Endothelial cell of umbilical vein (primary cell): ENCODE data around the gene YAP1. TPM values are rescaled to one million over a fixed set of nuclear protein-coding genes. Genes with fewer than 3 reads are reported as not detected.

Experiments
- BruUV-seq: library from RNA; stranded (reverse); fragments of 400-500 nt; replicated peaks from 2 replicates; lab custom pipeline; 2021; lab: Mats Ljungman, UMichigan
- CTCF ChIA-PET: fragments of 300-600, 350-600 bp; sonication (Branson Sonifier 250); formaldehyde crosslinking; loops from one replicate; lab custom pipeline; 2021; ENCODE audit warnings: antibody characterized with exemption, inconsistent platforms; lab: Charles Lee
- POLR2A ChIA-PET: fragments of 300-600, 350-600 bp; sonication (Branson Sonifier 250); formaldehyde crosslinking; loops from one replicate; lab custom pipeline; 2021; ENCODE audit warnings: antibody characterized with exemption, inconsistent platforms; lab: Charles Lee
- DNase-seq: peaks from one replicate; pipeline ENCODE4 v3.0.0-alpha.2; 2011; ENCODE audit warnings: low read depth, low spot score
- FAIRE-seq: peaks from 2 replicates; lab custom pipeline; 2011; peaks lifted over from hg19 to GRCh38; lab: Jason Lieb, UNC
- H2AFZ ChIP-seq: 2 replicates; pipeline ENCODE4 v1.6.0; 2012; ENCODE audit warnings: low read depth, low read length, control low read depth, inconsistent platforms
- H3K27ac ChIP-seq: 2 replicates; pipeline ENCODE4 v1.5.1; 2011; ENCODE audit warnings: low read depth, mild to moderate bottlenecking, control low read depth, low read length, moderate library complexity; ENCODE audit not compliant: insufficient read depth
- H3K27me3 ChIP-seq, 2 experiments: 2 replicates each; pipeline versions ENCODE4 v1.6.0 to v1.6.1; 2011; ENCODE audit warnings: low read length in 2 of 2, mixed read lengths in 1 of 2; ENCODE audit not compliant: control insufficient read depth in 2 of 2, insufficient read depth in 2 of 2
- H3K36me3 ChIP-seq, 2 experiments: 2 replicates in 1 of 2; 3 replicates in 1 of 2; pipeline ENCODE4 v1.5.1; 2011; ENCODE audit warnings: low read length in 2 of 2, mild to moderate bottlenecking in 1 of 2, moderate library complexity in 1 of 2; ENCODE audit not compliant: control insufficient read depth in 2 of 2, insufficient read depth in 2 of 2; ENCODE audit errors: extremely low read depth in 1 of 2
- H3K4me1 ChIP-seq: 3 replicates; pipeline ENCODE4 v1.5.1; 2011; ENCODE audit warnings: mild to moderate bottlenecking, low read length; ENCODE audit not compliant: control insufficient read depth, insufficient read depth; ENCODE audit errors: extremely low read depth
- H3K4me2 ChIP-seq: 2 replicates; pipeline ENCODE4 v1.6.1; 2011; ENCODE audit warnings: low read length, control low read depth, mixed read lengths; ENCODE audit not compliant: insufficient read depth
- H3K4me3 ChIP-seq, 3 experiments: fragments of 200-600 bp in 1 of 3; sonication (generic), shearing (Covaris generic) in 1 of 3; replicated peaks in 1 of 3; 2 replicates each; pipeline ENCODE4 v1.5.1; 2011 to 2016; ENCODE audit warnings: control low read depth in 3 of 3, low read length in 3 of 3, mild to moderate bottlenecking in 2 of 3, inconsistent platforms in 1 of 3, low read depth in 1 of 3, moderate library complexity in 1 of 3; ENCODE audit not compliant: insufficient read depth in 1 of 3
- H3K79me2 ChIP-seq: 2 replicates; pipeline ENCODE4 v1.6.0; 2012; ENCODE audit warnings: low read length, inconsistent platforms; ENCODE audit not compliant: control insufficient read depth, insufficient read depth
- H3K9ac ChIP-seq: replicated peaks from 2 replicates; pipeline ENCODE3; 2011; ENCODE audit warnings: low read length, control low read depth; ENCODE audit not compliant: insufficient read depth; ENCODE audit errors: extremely low read depth
- H3K9me1 ChIP-seq: replicated peaks from 3 replicates; pipeline ENCODE4 v1.6.0; 2011; ENCODE audit warnings: mild to moderate bottlenecking, low read length; ENCODE audit not compliant: control insufficient read depth, insufficient read depth; ENCODE audit errors: extremely low read depth
- H3K9me3 ChIP-seq: replicated peaks from 2 replicates; pipeline ENCODE4 v1.5.1; 2012; ENCODE audit warnings: low read length, inconsistent platforms; ENCODE audit not compliant: control insufficient read depth, insufficient read depth
- H4K20me1 ChIP-seq: replicated peaks from 2 replicates; pipeline ENCODE3; 2011; ENCODE audit warnings: mild to moderate bottlenecking, low read length; ENCODE audit not compliant: control insufficient read depth, insufficient read depth; ENCODE audit errors: extremely low read depth
- EZH2 ChIP-seq: IDR thresholded peaks from 2 replicates; pipeline ENCODE4 v1.6.1; 2012; ENCODE audit warnings: borderline replicate concordance, low read depth, mild to moderate bottlenecking, moderate library complexity, low read length, inconsistent platforms; ENCODE audit not compliant: severe bottlenecking
- FOS ChIP-seq: IDR thresholded peaks from 2 replicates; pipeline ENCODE4 v1.6.1; 2011; ENCODE audit warnings: mild to moderate bottlenecking, low read length, moderate library complexity, borderline replicate concordance; ENCODE audit not compliant: insufficient read depth
- GATA2 ChIP-seq: IDR thresholded peaks from 2 replicates; pipeline ENCODE4 v1.7.0; 2011; ENCODE audit warnings: low read depth, mild to moderate bottlenecking, moderate library complexity, mixed read lengths, low read length; ENCODE audit not compliant: insufficient read length, insufficient read depth
- JUN ChIP-seq: IDR thresholded peaks from 2 replicates; pipeline ENCODE4 v1.6.1; 2011; ENCODE audit warnings: borderline replicate concordance, low read depth; ENCODE audit not compliant: insufficient read length, insufficient read depth
- MYC ChIP-seq: IDR thresholded peaks from one replicate; pipeline ENCODE4 v1.6.1; 2011; ENCODE audit warnings: mild to moderate bottlenecking, low read depth, low read length
- POLR2A ChIP-seq: IDR thresholded peaks from 2 replicates; pipeline ENCODE4 v1.6.1; 2012; ENCODE audit warnings: low read depth, mild to moderate bottlenecking, control low read depth, low read length
- POLR2AphosphoS5 ChIP-seq: IDR thresholded peaks from 2 replicates; pipeline ENCODE4 v1.6.1; 2012; ENCODE audit warnings: low read depth, mild to moderate bottlenecking, control low read depth, low read length, moderate library complexity; ENCODE audit not compliant: insufficient read depth
- dilution Hi-C: fragments of 300-500 bp; cut with MboI; formaldehyde crosslinking; loops from one replicate; pipeline ENCODE4 v1.15.0; 2019; ENCODE audit warnings: low sequenced_read_pairs; ENCODE audit not compliant: extremely low pct_ligation_motif_present
- intact Hi-C: fragments of 100-400 bp; cut with micrococcal nuclease; formaldehyde crosslinking; loops from one replicate; pipeline ENCODE4 v1.10.0; 2022
- polyA plus RNA-seq, 4 experiments: library from polyadenylated mRNA; depleted of rRNA in 3 of 4; stranded (reverse) in 3 of 4; unstranded in 1 of 4; fragments of >200 nt; gene quantifications; 2 replicates each; pipeline versions ENCODE4 v1.2.1 to v1.2.3, GENCODE V29; 2011 to 2012; ENCODE audit warnings: missing spikeins in 1 of 4
- total RNA-seq: library from RNA; stranded (reverse); gene quantifications from 2 replicates; pipeline ENCODE4 v1.2.3, GENCODE V29; 2021
- TF ChIP-seq, protein P1 (sequence below): IDR thresholded peaks from 2 replicates; pipeline ENCODE4 v1.6.1; 2011; ENCODE audit not compliant: insufficient read depth, insufficient read length
- TF ChIP-seq, protein P2 (sequence below), 2 donors: IDR thresholded peaks; 1 replicate in 1 of 2; 2 replicates in 1 of 2; pipeline ENCODE4 v1.5.1; 2011; ENCODE audit warnings: low read length in 2 of 2, mild to moderate bottlenecking in 2 of 2, moderate library complexity in 2 of 2, control low read depth in 1 of 2, inconsistent platforms in 1 of 2, low read depth in 1 of 2; ENCODE audit not compliant: insufficient read depth in 1 of 2; ENCODE audit errors: extremely low read depth in 1 of 2

Gene YAP1
- total and polyA plus RNA-seq, 2 donors (not counting 3 experiments of a cell fraction or from before 2014, with no cell fraction given): 32.6 to 48.9 TPM

DNA sequence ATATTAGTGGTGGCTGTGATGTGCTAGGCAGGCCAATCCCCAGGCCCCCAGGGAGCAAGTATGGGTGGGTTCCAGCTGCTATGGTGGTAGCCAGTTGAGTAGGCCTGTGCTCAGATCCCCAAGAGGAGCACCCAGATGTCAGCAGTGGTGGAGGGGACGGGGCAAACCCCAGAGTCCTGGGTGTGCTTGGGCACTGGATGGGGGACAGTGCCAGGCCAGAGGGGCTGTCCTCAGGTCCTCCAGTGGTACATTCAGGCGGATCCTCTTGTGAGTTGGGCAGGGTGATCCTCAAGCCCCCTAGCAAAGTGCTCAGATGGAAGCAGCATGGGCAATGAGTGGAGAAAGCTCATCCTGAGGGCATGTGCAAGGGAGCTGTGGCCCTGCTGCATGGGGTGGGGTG is 37.0 kb upstream of the YAP1 start:
- no peak for FAIRE-seq
- H3K9me3 ChIP-seq: no peaks in the 10 kb centered on the region
- no peak for DNase-seq
- no peaks in the 10 kb centered on the region for H3K9me1 ChIP-seq
- POLR2A ChIA-PET: no interaction called here
- H3K27me3 ChIP-seq: peaks cover 0 to 4% of the 10 kb centered on the region in 2 experiments
- no peak overlapping the region for H3K4me2 ChIP-seq
- H3K36me3 ChIP-seq: no peaks in the 10 kb centered on the region
- no peak overlapping the region for H3K9ac ChIP-seq
- dilution Hi-C loops (no loop called here), intact Hi-C loops (no loop called here)
- no peaks in the 10 kb centered on the region for H4K20me1 ChIP-seq
- H3K4me3 ChIP-seq: no peak overlapping the region
- BruUV-seq: no TSS peak
- TF ChIP-seq GATA2 (no peak), FOS (no peak), JUN (no peak), POLR2A (no peak), POLR2AphosphoS5 (no peak), EZH2 (no peak), MYC (no peak)
- TF ChIP-seq, protein P1, sequence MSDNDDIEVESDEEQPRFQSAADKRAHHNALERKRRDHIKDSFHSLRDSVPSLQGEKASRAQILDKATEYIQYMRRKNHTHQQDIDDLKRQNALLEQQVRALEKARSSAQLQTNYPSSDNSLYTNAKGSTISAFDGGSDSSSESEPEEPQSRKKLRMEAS: no peak
- TF ChIP-seq, protein P2, sequence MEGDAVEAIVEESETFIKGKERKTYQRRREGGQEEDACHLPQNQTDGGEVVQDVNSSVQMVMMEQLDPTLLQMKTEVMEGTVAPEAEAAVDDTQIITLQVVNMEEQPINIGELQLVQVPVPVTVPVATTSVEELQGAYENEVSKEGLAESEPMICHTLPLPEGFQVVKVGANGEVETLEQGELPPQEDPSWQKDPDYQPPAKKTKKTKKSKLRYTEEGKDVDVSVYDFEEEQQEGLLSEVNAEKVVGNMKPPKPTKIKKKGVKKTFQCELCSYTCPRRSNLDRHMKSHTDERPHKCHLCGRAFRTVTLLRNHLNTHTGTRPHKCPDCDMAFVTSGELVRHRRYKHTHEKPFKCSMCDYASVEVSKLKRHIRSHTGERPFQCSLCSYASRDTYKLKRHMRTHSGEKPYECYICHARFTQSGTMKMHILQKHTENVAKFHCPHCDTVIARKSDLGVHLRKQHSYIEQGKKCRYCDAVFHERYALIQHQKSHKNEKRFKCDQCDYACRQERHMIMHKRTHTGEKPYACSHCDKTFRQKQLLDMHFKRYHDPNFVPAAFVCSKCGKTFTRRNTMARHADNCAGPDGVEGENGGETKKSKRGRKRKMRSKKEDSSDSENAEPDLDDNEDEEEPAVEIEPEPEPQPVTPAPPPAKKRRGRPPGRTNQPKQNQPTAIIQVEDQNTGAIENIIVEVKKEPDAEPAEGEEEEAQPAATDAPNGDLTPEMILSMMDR (IDR thresholded peaks at IDR 0.05; ENCODE audit: extremely low read depth in 1 of 2, insufficient read depth in 1 of 2, low read depth in 1 of 2, low read length in 2 of 2): no peak
- no peak overlapping the region for H2AFZ ChIP-seq
- H3K79me2 ChIP-seq: no peaks in the 10 kb centered on the region
- H3K4me1 ChIP-seq: no peaks in the 10 kb centered on the region
- no peak overlapping the region for H3K27ac ChIP-seq
- CTCF ChIA-PET: no interaction called here
